NCI-H1092 (cell line): ENCODE results near the gene DIP2C.
"Not testable (repeated sequence)": the region's sequence is repeated elsewhere in the genome, so short reads cannot be mapped to it uniquely, and the experiment has no call there.

Experiments
- DNase-seq: peaks from one replicate; lab custom pipeline; 2025; lab: John Stamatoyannopoulos, UW

Gene DIP2C

DNA sequence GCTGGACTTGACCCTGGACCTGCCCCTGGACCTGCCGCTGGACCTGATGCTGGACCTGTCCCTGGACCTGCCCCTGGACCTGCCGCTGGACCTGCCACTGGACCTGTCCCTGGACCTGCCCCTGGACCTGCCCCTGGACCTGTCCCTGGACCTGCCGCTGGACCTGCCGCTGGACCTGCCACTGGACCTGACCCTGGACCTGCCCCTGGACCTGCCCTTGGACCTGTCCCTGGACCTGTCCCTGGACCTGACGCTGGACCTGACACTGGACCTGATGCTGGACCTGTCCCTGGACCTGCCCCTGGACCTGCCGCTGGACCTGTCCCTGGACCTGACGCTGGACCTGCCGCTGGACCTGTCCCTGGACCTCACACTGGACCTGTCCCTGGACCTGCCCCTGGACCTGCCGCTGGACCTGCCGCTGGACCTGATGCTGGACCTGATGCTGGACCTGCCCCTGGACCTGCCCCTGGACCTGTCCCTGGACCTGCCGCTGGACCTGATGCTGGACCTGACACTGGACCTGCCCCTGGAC, 31.6 kb downstream of the DIP2C start:
- DNase-seq: not testable (repeated sequence)

GRCh38 chr10:656883-657282, 32.6 kb downstream of the DIP2C start:
- DNase-seq: no peak

GRCh38 chr10:655184-655583, 34.3 kb downstream of the DIP2C start:
- no peak for DNase-seq

DNA sequence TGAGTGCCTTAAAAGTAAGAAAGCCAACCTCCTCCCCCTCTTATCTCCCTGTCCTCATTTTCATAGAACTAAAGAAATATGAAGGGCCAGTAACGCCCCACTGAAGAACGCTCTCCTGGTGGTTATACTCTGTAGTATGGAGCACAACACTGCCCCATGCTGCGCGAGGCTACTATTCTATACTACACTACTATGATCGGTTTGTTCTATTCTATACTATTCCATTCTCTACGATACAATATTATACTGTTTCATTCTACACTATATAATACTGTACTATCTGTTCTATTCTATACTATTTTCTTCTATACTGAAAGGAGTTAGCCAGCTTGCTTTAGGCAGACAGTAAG, 34.8 kb downstream of the DIP2C start:
- DNase-seq: no peak

GRCh38 chr10:653991-654646, 35.3 kb downstream of the DIP2C start:
- DNase-seq: no peak

- not testable (repeated sequence) for DNase-seq
Observed at GRCh38 chr10:652832-653459, 36.5 kb downstream of the DIP2C start.

DNA sequence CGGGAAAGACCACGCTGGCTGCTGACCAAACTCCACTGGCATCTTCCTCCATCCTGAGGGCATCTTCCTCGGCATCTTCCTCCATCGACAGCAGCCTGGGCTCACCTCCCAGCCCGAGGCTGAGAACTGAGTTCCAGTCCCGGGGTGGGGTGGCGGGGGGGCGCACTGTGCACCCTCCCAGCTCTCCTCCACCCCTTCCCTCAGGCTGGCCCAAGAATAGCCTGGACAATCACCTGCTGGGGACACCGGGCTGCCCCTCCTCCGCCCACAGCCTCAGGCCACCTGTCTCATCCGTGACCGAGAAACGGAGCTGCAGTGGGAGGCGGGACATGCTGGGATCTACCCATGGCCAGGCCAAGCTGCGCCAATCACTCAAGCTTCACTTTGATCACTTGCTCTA, 37.2 kb downstream of the DIP2C start:
- no peak for DNase-seq

GRCh38 chr10:651692-652091, 37.8 kb downstream of the DIP2C start:
- DNase-seq: no peak

DNA sequence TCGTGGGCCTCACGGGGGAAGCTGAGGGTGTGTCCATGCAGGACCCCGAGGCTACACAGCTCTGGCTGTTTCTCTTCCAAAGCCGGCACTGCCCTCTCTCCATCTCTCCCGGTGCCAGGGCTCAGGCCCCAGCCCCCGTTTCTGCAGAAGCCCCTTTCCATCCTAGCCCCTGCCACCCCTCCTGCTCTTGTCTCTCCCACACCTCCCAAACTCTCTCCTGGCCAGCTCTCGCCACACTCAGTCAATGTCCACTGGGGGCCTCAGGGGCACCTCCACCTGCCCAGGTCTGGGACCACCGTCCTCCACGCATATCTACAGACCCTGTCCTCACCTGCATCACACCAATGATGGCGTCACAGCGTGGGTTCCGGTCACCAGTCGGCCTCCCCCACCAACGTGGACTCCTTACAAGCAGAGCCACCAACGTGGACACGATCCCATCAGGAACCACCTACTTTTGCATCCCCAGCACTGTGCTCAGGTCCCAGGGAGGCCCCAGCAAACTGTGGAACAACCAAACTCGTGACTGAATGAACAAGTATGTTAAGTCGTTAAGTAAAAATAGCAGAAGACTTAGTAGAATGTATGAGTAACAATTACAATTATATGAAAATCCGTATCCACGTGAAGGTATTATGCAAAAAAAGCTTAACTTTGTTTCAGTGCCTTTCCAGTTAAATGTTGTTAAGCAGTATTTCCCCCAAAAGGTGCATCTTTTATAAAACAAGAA, 38.4 kb downstream of the DIP2C start:
- no peak for DNase-seq

DNA sequence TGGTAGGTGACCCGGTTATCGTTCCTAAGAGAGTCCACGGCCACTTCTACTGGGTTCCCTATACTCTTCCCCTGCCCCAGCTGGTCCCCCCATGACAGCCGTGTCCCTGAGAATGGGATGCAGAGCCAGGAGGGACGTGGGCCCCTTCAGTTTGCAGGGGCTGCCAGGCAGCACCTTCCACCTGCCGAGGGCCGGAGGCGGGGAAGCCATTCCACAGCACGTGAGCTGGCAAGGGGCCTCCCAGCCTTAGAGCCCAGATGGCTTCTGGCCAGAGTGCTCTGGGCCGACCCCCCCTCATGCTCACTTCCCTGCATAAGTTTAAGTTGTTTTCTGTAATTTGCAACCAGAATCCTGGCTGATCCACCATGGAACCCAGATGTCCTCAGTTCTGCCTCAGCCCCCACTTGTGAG, 39.0 kb downstream of the DIP2C start:
- no peak for DNase-seq

GRCh38 chr10:649798-650440, 39.5 kb downstream of the DIP2C start:
- DNase-seq: no peak

- DNase-seq: no peak
Observed at GRCh38 chr10:649445-649797, 40.0 kb downstream of the DIP2C start.

DNA sequence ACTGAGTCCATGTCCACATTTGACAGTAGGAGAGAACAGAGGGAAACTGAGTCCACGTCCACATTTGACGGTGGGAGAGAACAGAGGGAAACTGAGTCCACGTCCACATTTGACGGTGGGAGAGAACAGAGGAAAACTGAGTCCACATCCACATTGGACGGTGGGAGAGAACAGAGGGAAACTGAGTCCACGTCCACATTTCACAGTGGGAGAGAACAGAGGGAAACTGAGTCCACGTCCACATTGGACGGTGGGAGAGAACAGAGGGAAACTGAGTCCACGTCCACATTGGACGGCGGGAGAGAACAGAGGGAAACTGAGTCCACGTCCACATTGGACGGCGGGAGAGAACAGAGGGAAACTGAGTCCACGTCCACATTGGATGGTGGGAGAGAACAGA, 42.4 kb downstream of the DIP2C start:
- DNase-seq: not testable (repeated sequence)

DNA sequence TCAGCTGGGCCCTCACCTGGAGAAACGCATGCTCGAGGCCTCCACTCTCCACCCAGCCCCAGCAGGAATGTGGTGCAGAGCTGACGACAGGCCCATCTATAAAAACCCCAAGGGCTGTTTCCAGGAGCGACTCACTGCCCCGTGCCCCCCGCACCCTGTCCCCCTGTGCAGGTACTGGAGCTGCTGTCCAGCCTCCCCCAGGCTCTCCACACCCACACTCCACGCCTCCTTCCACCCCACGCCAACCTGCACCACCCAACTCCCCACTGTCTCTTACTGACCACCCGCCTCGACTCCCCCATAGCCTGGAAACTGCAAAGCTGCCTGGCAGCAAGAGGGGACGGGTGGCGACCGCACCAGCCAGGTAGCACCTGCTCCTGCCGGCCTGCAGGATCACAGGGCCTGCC, 43.3 kb downstream of the DIP2C start:
- DNase-seq: no peak

DNA sequence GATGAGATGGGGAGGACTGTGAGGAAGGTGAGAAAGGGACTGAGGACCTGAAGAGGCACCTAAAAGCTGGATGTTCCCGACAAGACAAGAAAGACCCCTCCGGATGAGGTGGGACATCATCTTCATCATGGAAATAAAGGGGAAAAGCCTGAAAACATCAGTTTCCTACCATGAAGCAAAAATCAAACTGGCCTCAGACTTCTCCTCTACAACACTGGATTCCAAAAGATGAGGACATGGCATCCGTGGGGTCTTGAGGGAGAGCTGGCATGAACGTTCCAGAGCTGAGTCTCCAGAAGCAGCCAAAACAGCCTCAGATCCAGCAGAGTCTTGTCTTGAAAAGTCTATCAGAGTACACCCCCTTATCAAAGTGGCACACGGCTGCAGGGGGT, 44.5 kb downstream of the DIP2C start:
- no peak for DNase-seq

GRCh38 chr10:644076-644942, 45.2 kb downstream of the DIP2C start:
- no peak for DNase-seq

- DNase-seq: no peak
Observed at GRCh38 chr10:642186-642890, 47.1 kb downstream of the DIP2C start.

GRCh38 chr10:641149-642010, 48.1 kb downstream of the DIP2C start:
- DNase-seq: no peak

DNA sequence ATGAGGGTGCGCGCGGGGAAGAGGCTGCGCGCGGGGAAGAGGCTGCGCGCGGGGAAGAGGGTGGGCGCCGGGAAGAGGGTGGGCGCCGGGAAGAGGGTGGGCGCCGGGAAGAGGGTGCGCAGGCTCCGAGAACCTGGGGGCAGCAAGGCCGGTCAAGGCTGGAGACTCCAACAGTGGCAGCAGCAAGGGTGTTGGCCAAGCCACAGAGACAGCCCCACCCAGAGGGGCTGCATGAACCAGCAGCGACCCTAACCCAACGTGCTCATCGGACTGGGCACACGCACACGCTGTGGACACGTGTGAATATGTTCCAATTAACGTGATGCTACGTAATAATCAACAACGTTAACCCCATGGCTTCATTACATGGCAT, 48.8 kb downstream of the DIP2C start:
- DNase-seq: no peak
